ENCODE data around the gene GDF2.

GRCh38 chr10:47333532-47333931 is 11.3 kb downstream of the GDF2 start:
- TF ChIP-seq CTCF (IDR thresholded peaks at IDR 0.05) (no peak), POLR2AphosphoS5 (IDR thresholded peaks at IDR 0.05; ENCODE audit: insufficient read depth in 1 of 2, low read depth in 1 of 2) (no peak)

Data from vagina (tissue), 2 donors.